MG63 (cell line): ENCODE measurements around the gene HSD17B4. TPM values are rescaled to one million over a fixed set of nuclear protein-coding genes. Genes with fewer than 3 reads are reported as not detected.
A peak's percentile ranks its signal among the peaks of the same experiment; 100 is the strongest.
"Not testable (repeated sequence)": the region's sequence is repeated elsewhere in the genome, so short reads cannot be mapped to it uniquely, and the experiment has no call there.

ENCODE experiments used
- DNase-seq: peaks from one replicate; pipeline ENCODE4 v3.0.0-alpha.2; 2020
- H3K27me3 ChIP-seq: fragments of 250-450 bp; sonication (Bioruptor Pico); 2 replicates; pipeline ENCODE4 v1.5.1; 2020; ENCODE audit warnings: mild to moderate bottlenecking, moderate library complexity
- H3K36me3 ChIP-seq: fragments of 250-450 bp; sonication (Bioruptor Pico); 2 replicates; pipeline ENCODE4 v1.5.1; 2020; ENCODE audit warnings: mild to moderate bottlenecking, moderate library complexity
- H3K4me3 ChIP-seq: fragments of 250-450 bp; sonication (Bioruptor Pico); 2 replicates; pipeline ENCODE4 v1.5.1; 2020; ENCODE audit warnings: mild to moderate bottlenecking, moderate library complexity
- H3K9me3 ChIP-seq: fragments of 250-450 bp; sonication (Bioruptor Pico); 2 replicates; pipeline ENCODE4 v1.5.1; 2020; ENCODE audit warnings: mild to moderate bottlenecking, moderate library complexity
- total RNA-seq: library from RNA; depleted of rRNA; stranded (reverse); fragments of >200 nt; shearing (Covaris generic); gene quantifications from 2 replicates; pipeline ENCODE4 v1.2.3, GENCODE V29; 2014; ENCODE audit warnings: low replicate concordance; rRNA removed

The HSD17B4 gene, protein sequence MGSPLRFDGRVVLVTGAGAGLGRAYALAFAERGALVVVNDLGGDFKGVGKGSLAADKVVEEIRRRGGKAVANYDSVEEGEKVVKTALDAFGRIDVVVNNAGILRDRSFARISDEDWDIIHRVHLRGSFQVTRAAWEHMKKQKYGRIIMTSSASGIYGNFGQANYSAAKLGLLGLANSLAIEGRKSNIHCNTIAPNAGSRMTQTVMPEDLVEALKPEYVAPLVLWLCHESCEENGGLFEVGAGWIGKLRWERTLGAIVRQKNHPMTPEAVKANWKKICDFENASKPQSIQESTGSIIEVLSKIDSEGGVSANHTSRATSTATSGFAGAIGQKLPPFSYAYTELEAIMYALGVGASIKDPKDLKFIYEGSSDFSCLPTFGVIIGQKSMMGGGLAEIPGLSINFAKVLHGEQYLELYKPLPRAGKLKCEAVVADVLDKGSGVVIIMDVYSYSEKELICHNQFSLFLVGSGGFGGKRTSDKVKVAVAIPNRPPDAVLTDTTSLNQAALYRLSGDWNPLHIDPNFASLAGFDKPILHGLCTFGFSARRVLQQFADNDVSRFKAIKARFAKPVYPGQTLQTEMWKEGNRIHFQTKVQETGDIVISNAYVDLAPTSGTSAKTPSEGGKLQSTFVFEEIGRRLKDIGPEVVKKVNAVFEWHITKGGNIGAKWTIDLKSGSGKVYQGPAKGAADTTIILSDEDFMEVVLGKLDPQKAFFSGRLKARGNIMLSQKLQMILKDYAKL
- 156 and 198 TPM in 2 replicates for total RNA-seq

DNA sequence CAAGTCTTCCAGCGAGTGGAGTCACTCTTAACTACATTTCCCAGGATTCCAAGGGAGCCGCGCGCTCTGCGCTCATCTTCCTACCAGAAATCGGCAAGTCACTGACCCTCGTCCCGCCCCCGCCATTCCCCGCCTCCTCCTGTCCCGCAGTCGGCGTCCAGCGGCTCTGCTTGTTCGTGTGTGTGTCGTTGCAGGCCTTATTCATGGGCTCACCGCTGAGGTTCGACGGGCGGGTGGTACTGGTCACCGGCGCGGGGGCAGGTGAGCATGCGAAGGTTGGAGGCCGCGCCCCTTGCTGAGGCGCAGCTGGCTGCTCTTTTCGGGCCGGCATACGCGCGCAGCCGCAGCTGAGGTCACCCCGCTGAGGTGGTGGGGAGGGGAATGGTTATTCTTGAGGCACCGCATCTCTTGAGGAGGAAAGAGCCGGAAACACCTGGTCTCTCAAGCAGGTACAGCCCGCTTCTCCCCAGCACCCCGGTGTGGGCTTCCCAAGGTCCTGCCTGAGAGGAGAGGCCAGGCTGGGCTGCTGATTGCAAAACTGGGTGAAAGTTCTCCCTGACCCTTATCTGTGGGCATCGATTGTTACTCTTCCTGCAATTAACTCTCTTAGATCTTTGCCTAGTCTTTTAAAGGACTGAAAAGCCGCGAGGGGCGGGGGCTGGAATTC is at the start of gene HSD17B4:
Gene HSD17B4, plus strand, starts transcription at position 125 of the 667 bp plus-strand sequence. Its CDS starts 79 bp downstream, at position 204.
- Histone ChIP-seq H3K27me3 (no peaks in the 10 kb centered on the region), H3K36me3 (peaks cover 8% of the 10 kb centered on the region), H3K9me3 (peaks cover 3% of the 10 kb centered on the region; the same call in 1 of the 2 replicates), H3K4me3 (peak within 1 kb of the TSS; percentile 86)
- peak; percentile 95 for DNase-seq

DNA sequence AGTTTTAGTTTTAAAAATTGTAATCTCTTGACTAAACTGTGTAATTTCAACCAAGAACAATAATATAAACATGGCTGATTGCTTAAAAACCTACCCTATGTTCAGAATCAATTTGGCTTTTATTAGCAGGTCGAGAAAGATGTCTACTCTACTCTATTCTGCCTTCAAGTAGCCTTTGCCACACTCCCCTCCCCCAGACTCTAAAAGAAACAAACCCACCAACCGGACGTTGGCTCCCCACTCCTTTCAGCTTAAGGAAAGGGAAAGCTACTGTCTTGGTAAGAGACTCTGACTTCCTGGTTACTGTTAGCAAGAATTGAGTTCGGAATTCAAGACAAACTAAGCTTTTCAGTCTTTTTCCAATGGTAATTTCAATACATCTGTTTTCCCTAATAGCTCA is 49.7 kb upstream of the HSD17B4 start:
- no peaks in the 10 kb centered on the region for H3K27me3 ChIP-seq
- DNase-seq: no peak
- no peaks in the 10 kb centered on the region for H3K9me3 ChIP-seq
- H3K4me3 ChIP-seq: no peak overlapping the region
- H3K36me3 ChIP-seq: no peaks in the 10 kb centered on the region

DNA sequence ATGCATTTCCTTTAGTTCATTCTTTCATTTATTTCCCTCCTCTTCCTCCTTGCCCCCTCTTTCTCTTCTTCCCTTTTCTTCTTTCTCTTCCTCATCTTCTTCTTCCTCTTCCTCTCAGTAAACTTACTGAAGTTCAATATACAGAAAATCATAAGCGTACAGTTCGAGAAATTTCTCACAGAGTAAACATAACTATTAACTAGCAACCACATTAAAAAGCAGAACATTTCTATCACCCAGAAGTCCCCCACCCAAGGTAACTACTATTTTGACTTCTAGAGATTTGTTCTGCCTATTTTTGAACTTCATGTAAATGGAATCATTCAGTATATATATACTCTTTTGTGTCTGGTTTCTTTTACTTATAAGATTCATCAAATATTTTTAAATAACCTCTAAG is 48.3 kb upstream of the HSD17B4 start:
- H3K36me3 ChIP-seq: no peaks in the 10 kb centered on the region
- H3K9me3 ChIP-seq: no peaks in the 10 kb centered on the region
- no peaks in the 10 kb centered on the region for H3K27me3 ChIP-seq
- no peak for DNase-seq
- no peak overlapping the region for H3K4me3 ChIP-seq

DNA sequence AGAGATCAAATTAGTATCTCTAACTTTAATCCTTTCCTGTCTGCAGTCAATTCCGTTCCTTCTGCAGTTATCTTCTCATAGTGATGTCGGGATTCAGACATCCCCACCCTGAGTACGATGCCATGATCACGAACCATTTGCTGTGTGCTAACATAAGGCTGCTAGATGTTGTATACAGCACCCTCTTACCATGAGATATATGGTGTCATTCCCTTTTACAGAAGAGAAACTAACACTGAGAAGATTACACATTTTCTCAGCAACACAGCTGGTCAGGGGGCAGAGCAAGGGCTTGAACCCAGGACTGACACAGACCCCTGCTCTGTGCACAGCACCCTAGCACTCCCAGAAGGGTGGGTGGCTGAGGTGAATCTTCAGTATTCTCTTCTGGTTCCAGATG is 46.9 kb upstream of the HSD17B4 start:
- Histone ChIP-seq H3K27me3 (no peaks in the 10 kb centered on the region), H3K36me3 (no peaks in the 10 kb centered on the region), H3K4me3 (no peak overlapping the region), H3K9me3 (no peaks in the 10 kb centered on the region)
- DNase-seq: no peak

DNA sequence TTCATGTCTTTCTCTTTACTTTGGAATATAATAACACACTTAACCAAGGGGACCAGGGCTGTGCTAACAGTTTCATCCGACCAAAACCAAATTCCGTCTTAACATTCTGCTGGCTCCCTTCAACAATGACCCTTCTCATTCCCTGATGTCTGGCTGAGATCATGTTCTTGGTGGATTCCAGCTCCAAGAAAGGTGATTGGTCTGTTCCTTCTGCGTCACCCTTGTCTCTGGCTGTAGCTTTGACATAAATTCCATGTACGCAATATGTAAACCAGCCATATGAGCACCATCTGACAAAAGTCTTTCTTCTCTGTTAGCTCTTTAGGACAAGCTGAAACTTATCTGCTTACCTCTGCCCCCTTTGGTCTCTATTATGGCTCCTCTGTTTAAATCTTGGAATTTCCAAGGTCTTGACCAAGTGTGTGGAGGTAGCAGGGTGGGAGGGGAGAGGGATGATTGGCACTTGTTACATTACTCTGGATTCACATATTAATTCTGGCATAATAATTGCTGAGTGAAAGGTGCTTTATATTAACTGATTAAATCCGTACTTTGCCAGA is 45.7 kb upstream of the HSD17B4 start:
- no peak for DNase-seq
- no peaks in the 10 kb centered on the region for H3K27me3 ChIP-seq
- no peaks in the 10 kb centered on the region for H3K36me3 ChIP-seq
- no peaks in the 10 kb centered on the region for H3K9me3 ChIP-seq
- H3K4me3 ChIP-seq: no peak overlapping the region

DNA sequence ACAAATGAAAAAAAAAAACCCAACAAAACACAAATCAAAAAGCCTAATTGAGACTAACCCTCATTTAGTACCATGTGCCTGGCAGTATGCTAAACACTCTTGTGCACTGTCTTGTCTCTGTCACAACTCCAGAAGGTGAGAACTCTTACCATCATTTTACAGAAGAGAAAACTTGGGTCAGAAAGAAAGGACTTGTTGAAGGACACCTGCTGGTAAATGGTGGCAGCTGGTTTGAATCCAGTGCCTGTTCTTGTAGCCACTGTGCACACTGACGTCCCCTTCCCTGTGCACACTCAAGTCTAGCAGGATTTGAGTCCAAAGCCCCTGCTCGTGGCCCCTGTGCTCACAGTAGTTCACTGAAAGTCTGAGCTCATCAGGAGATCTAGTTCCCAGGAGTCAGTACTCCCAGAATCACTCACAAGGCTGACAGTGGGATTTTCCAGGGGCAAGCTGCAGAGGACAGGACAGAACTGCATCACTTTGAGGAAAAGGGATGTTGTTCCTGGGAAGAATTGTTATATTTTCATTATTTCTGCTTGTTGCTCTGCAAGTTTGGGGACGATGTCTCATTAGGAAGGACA is 43.0 kb upstream of the HSD17B4 start:
- no peaks in the 10 kb centered on the region for H3K27me3 ChIP-seq
- DNase-seq: no peak
- H3K36me3 ChIP-seq: no peaks in the 10 kb centered on the region
- no peaks in the 10 kb centered on the region for H3K9me3 ChIP-seq
- no peak overlapping the region for H3K4me3 ChIP-seq

DNA sequence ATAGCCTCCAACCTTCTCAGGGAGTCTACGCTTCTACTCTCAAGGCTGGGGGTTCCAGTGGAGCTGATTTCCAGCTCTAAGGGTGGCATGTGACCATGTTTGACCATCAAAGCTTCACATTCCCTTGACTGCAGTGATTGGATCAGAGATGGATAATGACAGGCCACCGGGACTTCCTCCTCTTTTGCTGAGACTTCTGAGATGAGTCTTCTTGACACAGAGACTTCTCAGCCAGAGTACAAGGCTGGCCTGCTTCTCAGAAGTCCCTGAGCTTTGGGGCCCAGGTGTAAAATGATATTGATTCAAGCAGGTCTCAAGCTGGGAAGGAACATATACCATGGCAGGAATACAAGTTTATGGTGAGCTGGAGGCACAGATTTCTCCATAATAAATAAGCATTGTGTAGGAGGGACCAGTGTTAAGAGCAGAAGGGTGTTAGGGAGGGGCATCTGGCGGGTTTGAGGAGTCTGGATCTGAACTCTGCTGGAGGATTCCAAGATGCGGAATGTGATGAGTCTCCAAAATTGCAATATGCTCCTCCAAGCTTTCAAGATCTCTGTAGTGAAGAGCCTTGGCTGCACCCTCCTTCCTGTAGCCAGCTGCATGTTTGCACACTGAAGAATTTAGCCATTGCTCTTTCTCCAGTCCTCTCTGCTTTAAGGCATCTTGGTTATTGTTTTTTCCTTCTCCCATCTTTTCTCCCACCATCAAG is 41.7 kb upstream of the HSD17B4 start:
- no peaks in the 10 kb centered on the region for H3K27me3 ChIP-seq
- H3K36me3 ChIP-seq: no peaks in the 10 kb centered on the region
- no peak overlapping the region for H3K4me3 ChIP-seq
- no peaks in the 10 kb centered on the region for H3K9me3 ChIP-seq
- peak; percentile 30 for DNase-seq

DNA sequence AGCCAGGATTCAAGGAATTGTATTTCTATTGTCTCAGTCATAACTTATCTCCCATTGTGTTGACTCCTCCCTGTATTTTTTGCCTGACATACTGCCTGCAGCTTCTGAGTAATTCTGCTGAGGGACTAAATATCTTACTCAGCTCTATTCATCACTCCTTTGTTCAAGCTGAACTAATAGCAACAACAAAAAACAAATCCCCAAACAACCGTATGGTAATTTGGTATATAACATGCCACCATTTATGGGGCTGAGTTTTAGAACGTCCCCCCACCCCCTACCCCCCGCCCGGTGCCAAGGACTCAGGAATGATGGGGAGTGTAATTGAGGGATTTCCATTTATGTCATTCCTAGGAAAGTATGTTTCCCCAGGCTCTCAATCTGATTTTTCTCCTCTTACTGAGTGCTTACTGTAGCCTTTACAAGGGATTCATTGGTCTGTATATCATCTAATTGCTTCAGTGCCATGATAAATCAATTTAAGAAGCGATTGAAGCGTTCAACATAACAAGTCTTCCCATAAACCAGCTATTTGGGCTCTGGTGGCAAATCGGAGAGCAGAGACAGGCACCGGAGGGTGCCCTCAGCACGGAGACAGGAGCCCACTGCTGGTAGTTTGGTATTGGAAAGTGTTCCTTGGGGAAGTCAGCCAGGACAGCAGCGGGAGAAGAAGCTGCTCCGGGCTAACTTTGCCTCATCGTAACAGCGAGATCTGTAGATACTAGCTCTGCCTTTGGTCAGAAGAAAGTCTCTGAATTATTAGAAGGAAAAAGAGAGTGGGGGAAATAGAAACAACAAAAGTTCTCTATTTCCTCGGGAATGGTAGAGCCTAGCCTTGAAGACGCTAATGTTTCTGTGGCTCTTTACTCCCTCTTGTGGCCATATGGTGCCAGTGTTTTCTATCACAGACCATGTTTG is 40.7 kb upstream of the HSD17B4 start:
- peak overlapping the region; percentile 53 for H3K4me3 ChIP-seq
- DNase-seq: peak; percentile 61

DNA sequence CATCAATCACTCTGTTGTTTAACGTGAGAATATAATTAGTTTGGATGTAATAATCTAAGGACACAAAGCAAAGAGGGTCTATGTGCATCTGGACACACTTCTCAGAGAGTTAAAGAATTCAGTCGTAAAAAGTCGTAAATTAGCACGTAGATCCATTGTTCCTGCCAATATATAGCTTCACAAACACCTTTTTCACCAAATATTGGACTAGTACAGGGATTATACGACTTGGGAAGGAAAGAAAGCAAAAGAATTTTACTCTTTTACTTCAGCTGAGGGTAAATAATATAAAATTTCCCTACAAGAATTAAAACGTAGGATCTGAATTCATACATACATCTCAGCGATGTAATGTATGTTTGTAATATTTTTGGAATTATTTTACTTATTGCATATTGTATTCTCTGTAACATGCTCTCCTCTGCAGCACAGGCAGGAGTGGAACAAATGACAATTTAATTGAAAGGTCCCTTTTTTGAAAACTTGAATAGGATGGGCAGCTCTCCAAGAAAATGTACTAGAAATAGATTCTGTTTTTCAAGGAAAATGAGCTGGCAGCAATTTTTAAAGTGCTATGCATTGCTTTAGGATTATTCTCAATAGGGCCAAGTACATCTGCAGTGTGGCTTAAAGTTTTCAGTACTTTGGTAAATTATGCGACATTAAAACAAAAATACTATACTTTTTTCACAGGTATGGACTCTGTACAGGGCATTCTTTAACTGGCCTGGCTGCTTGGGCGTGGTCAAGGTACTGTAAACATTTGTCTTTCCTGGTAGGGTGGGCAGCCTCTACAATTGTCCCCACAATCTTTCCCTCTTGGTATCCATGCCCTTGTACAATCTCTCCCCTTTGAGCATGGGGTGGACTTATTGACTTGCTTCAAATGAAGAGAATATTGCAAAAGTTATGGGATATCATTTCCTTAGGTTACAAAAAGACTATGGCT is 39.7 kb upstream of the HSD17B4 start:
- no peak for DNase-seq
- Histone ChIP-seq H3K36me3 (no peaks in the 10 kb centered on the region), H3K27me3 (no peaks in the 10 kb centered on the region), H3K4me3 (peak overlapping the region; percentile 53), H3K9me3 (no peaks in the 10 kb centered on the region)

More for the DNA sequence above, 40.7 kb upstream of the HSD17B4 start:
- Histone ChIP-seq H3K9me3 (no peaks in the 10 kb centered on the region), H3K27me3 (no peaks in the 10 kb centered on the region), H3K36me3 (no peaks in the 10 kb centered on the region)

DNA sequence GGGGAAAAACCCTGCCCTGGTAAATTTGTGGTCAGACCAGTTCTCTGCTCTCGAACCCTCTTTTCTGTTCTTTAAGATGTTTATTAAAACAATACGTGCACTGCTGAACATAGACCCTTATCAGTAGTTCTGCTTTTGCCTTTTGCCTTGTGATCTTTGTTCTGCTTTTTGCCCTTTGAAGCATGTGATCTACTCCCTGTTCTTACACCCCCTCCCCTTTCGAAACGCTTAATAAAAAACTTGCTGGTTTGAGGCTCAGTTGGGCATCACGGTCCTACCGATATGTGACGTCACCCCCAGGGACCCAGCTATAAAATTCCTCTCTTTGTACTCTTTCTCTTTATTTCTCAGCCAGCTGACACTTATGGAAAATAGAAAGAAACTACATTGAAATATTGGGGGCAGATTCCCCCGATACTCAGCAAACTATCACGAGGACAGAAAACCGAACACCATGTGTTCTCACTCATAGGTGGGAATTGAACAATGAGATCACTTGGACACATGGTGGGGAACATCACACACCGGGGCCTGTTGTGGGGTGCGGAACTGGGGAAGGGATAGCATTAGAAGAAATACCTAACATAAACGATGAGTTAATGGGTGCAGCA is 38.1 kb upstream of the HSD17B4 start:
- H3K27me3 ChIP-seq, H3K9me3 ChIP-seq, H3K36me3 ChIP-seq, DNase-seq, H3K4me3 ChIP-seq: not testable (repeated sequence)

DNA sequence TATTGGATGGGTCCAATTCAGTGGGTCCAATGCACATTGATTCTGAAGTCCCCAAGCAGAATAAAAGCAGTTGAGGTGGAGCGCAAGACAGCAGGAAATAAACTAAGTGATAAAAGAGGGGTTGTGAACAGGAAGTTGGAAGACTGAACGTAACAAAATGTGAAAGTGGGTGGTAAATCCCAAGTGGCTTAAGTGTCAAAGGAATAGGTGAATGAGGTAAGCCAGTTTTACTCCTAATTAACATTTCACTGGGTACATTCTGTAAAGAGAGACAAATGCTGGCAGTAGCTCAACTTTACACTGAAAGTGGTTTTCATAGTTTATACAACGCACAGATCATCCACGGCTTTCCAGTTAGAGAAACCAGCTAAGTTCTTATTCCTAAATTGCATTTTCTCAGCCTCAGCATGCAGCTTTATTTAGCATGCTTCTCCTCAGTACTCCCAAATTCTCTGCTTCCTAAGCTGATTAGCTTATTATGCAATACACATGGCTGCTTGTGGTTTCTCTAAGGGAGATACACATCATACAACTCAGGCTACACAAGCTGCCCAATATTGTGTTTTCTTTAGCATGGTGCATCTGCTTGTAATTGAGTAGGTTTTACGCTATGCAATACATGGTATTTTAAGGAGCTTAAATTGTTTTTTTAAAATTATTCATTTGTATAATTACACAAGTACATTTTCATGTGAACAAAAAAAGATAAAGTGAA is 34.2 kb upstream of the HSD17B4 start:
- Histone ChIP-seq H3K27me3 (no peaks in the 10 kb centered on the region), H3K4me3 (no peak overlapping the region), H3K9me3 (no peaks in the 10 kb centered on the region), H3K36me3 (no peaks in the 10 kb centered on the region)
- no peak for DNase-seq

DNA sequence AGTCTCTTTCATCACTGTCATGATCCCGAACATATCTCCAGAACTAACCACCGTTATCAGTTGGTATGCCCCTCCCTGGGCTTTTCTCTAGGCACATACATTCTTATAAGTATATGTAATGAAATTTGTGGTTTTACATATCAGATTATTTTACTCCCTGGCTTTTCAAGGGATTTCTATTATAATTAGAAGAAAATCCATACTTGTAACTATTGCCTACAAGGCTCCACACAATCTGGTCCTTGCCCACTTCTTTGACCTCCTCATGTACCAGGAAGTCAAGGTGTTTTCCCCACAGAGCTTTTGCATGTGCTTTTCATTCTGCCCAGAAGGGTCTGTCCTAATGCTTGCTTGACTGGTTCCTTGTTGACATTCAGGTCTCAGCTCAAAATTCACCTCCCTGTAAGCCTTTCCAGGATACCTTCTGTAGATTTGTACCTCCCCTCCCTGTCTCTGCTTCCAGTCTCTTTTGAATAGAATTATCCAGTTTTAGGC is 33.6 kb upstream of the HSD17B4 start:
- H3K4me3 ChIP-seq: no peak overlapping the region
- no peaks in the 10 kb centered on the region for H3K27me3 ChIP-seq
- no peaks in the 10 kb centered on the region for H3K36me3 ChIP-seq
- DNase-seq: no peak
- no peaks in the 10 kb centered on the region for H3K9me3 ChIP-seq

DNA sequence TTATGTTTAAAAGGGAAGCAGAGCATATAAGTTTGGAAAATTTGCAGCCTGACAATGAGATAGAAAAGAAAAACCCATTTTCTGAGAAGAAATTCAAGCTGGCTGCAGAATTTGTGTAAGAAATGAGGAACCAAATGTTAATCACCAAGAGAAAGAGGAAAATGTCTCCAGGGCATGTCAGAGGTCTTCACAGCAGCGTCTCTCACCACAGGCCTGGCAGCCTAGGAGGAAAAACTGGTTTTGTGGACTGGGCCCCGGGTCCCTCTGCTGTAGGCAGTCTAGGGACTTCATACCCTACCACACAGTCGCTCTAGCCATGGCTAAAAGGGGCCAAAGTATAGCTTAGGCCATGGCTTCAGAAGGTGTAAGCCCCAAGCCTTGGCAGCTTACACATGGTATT is 32.1 kb upstream of the HSD17B4 start:
- H3K27me3 ChIP-seq: 0 out of 2 replicates have a peak, but pooled peaks cover 2% of the 10 kb centered on the region
- H3K36me3 ChIP-seq: no peaks in the 10 kb centered on the region
- no peak for DNase-seq
- no peak overlapping the region for H3K4me3 ChIP-seq
- no peaks in the 10 kb centered on the region for H3K9me3 ChIP-seq
